DND-41 (cell line): ENCODE measurements around the gene EDRF1.

Experiments used
- CTCF ChIP-seq: IDR thresholded peaks from 2 replicates; pipeline ENCODE4 v1.5.1; 2012; ENCODE audit warnings: borderline replicate concordance, low read length, moderate library complexity, mild to moderate bottlenecking; ENCODE audit not compliant: poor library complexity, severe bottlenecking; ENCODE audit errors: extremely low read depth
- EZH2 ChIP-seq: IDR thresholded peaks from 3 replicates; pipeline ENCODE4 v1.6.1; 2012; ENCODE audit warnings: borderline replicate concordance, low read depth, mild to moderate bottlenecking, moderate library complexity, low read length, inconsistent platforms; ENCODE audit not compliant: severe bottlenecking

GRCh38 chr10:125769175-125769574 is 49.7 kb downstream of the EDRF1 start:
- TF ChIP-seq CTCF = no peak
- no peak for TF ChIP-seq EZH2
